SU-DHL-6 (cell line): ENCODE measurements around the gene NRSN2.

Experiments used
- H2AFZ ChIP-seq: fragments of 200-600 bp; sonication (generic); 2 replicates; pipeline ENCODE4 v1.6.1; 2014; ENCODE audit warnings: low read depth, mild to moderate bottlenecking, moderate library complexity, mixed read lengths, antibody characterized with exemption, low read length; ENCODE audit not compliant: severe bottlenecking
- H3F3A ChIP-seq: fragments of 200-600 bp; shearing (Covaris generic); 2 replicates; pipeline ENCODE4 v1.6.0; 2016; ENCODE audit warnings: antibody characterized with exemption, mild to moderate bottlenecking; ENCODE audit not compliant: insufficient read depth
- H3K27ac ChIP-seq: fragments of 200-600 bp; sonication (generic); 2 replicates; pipeline ENCODE4 v1.5.1; 2016; ENCODE audit warnings: low read depth, mild to moderate bottlenecking, low read length, moderate library complexity, mixed read lengths
- H3K27me3 ChIP-seq: fragments of 200-600 bp; sonication (generic), shearing (Covaris generic); 2 replicates; pipeline ENCODE4 v1.6.0; 2014; ENCODE audit warnings: mild to moderate bottlenecking, low read length
- H3K36me3 ChIP-seq: fragments of 200-600 bp; sonication (generic); 2 replicates; pipeline ENCODE4 v1.6.1; 2014; ENCODE audit warnings: mild to moderate bottlenecking, low read length, mixed read lengths
- H3K4me2 ChIP-seq: fragments of 300-600, 200-600 bp; shearing (Covaris generic), sonication (generic); 2 replicates; pipeline ENCODE4 v1.6.0; 2014; ENCODE audit warnings: low read length, low read depth, mild to moderate bottlenecking; ENCODE audit not compliant: poor library complexity, severe bottlenecking
- H3K4me3 ChIP-seq: fragments of 200-600 bp; sonication (generic); 2 replicates; pipeline ENCODE4 v1.5.1; 2014; ENCODE audit warnings: antibody characterized with exemption, low read length, mild to moderate bottlenecking, mixed read lengths; ENCODE audit not compliant: insufficient read depth, poor library complexity, severe bottlenecking
- H3K79me2 ChIP-seq: fragments of 200-600 bp; sonication (generic); 2 replicates; pipeline ENCODE4 v1.6.1; 2014; ENCODE audit warnings: mild to moderate bottlenecking, low read length, moderate library complexity; ENCODE audit not compliant: insufficient read depth
- H3K9ac ChIP-seq: fragments of 200-600 bp; sonication (generic); 2 replicates; pipeline ENCODE4 v1.7.0; 2014; ENCODE audit warnings: mild to moderate bottlenecking, low read length
- H3K9me2 ChIP-seq: fragments of 200-600 bp; sonication (generic); replicated peaks from 2 replicates; pipeline ENCODE4 v1.6.1; 2014; ENCODE audit warnings: low read length; ENCODE audit not compliant: insufficient read depth
- H3K9me3 ChIP-seq: fragments of 200-600 bp; sonication (generic); 2 replicates; pipeline ENCODE4 v1.6.1; 2014; ENCODE audit warnings: low read length, mixed read lengths; ENCODE audit not compliant: insufficient read depth
- H4K20me1 ChIP-seq: fragments of 200-600 bp; sonication (generic); 2 replicates; pipeline ENCODE4 v1.6.1; 2014; ENCODE audit warnings: low read depth, mild to moderate bottlenecking, antibody characterized with exemption, low read length, moderate library complexity, mixed read lengths
- CTCF ChIP-seq: fragments of 200-600 bp; sonication (generic); IDR thresholded peaks from one replicate; pipeline ENCODE4 v1.5.1; 2017; ENCODE audit warnings: antibody characterized with exemption, mild to moderate bottlenecking, low read length, moderate library complexity; ENCODE audit not compliant: insufficient read depth, poor library complexity, severe bottlenecking
- EZH2phosphoT487 ChIP-seq: fragments of 200-600 bp; sonication (generic), shearing (Covaris generic); conservative IDR thresholded peaks from 2 replicates; pipeline ENCODE4 v1.6.1; 2018; ENCODE audit warnings: mild to moderate bottlenecking, antibody characterized with exemption, low read length, moderate library complexity, mixed read lengths

Gene NRSN2

GRCh38 chr20:328975-329695 is 17.8 kb upstream of the NRSN2 start:
- H3K9ac ChIP-seq: peak overlapping the region; percentile 85; the same call in 1 of the 2 replicates
- H2AFZ ChIP-seq: no peak overlapping the region
- peak overlapping the region; percentile 92 for H3K4me2 ChIP-seq

GRCh38 chr20:329851-330232 is 17.1 kb upstream of the NRSN2 start:
- Histone ChIP-seq H3K27me3 (no peaks in the 10 kb centered on the region), H3K4me3 (no peak overlapping the region), H3F3A (peaks cover 22% of the 10 kb centered on the region), H3K79me2 (peaks cover 11% of the 10 kb centered on the region; the same call in 1 of the 2 replicates), H3K9me3 (no peaks in the 10 kb centered on the region), H4K20me1 (no peaks in the 10 kb centered on the region), H3K4me2 (peak overlapping the region; percentile 92), H3K36me3 (no peaks in the 10 kb centered on the region), H3K9me2 (no peaks in the 10 kb centered on the region), H3K27ac (peak overlapping the region; percentile 6; the same call in 1 of the 2 replicates), H3K9ac (no peak overlapping the region), H2AFZ (no peak overlapping the region)
- TF ChIP-seq EZH2phosphoT487 (no peak), CTCF (no peak)

More at GRCh38 chr20:328975-329695, 17.8 kb upstream of the NRSN2 start:
- TF ChIP-seq CTCF (no peak), EZH2phosphoT487 (no peak)
- Histone ChIP-seq H3K9me2 (no peaks in the 10 kb centered on the region), H4K20me1 (no peaks in the 10 kb centered on the region), H3K9me3 (no peaks in the 10 kb centered on the region), H3F3A (peaks cover 22% of the 10 kb centered on the region), H3K27me3 (no peaks in the 10 kb centered on the region), H3K4me3 (no peak overlapping the region), H3K36me3 (no peaks in the 10 kb centered on the region), H3K27ac (peak overlapping the region; percentile 54), H3K79me2 (peaks cover 11% of the 10 kb centered on the region; the same call in 1 of the 2 replicates)

GRCh38 chr20:330233-331149 is 16.4 kb upstream of the NRSN2 start:
- H4K20me1 ChIP-seq: no peaks in the 10 kb centered on the region
- TF ChIP-seq CTCF (peak; percentile 76), EZH2phosphoT487 (no peak)
- H3F3A ChIP-seq: peaks cover 22% of the 10 kb centered on the region
- no peaks in the 10 kb centered on the region for H3K9me2 ChIP-seq
- no peaks in the 10 kb centered on the region for H3K27me3 ChIP-seq
- no peak overlapping the region for H3K4me3 ChIP-seq
- H3K9ac ChIP-seq: no peak overlapping the region
- no peaks in the 10 kb centered on the region for H3K36me3 ChIP-seq
- H3K79me2 ChIP-seq: peaks cover 11% of the 10 kb centered on the region; the same call in 1 of the 2 replicates
- H2AFZ ChIP-seq: no peak overlapping the region
- no peak overlapping the region for H3K4me2 ChIP-seq
- no peaks in the 10 kb centered on the region for H3K9me3 ChIP-seq
- peak overlapping the region; percentile 6; the same call in 1 of the 2 replicates for H3K27ac ChIP-seq
